OCI-LY1 (cell line): ENCODE measurements around the gene UBAC1.

Experiments
- H2AFZ ChIP-seq: fragments of 200-600 bp; sonication (generic), shearing (Covaris generic); 2 replicates; pipeline ENCODE4 v1.6.0; 2014; ENCODE audit warnings: antibody characterized with exemption, mild to moderate bottlenecking, low read length
- H3F3A ChIP-seq: fragments of 200-600 bp; sonication (generic), shearing (Covaris generic); 2 replicates; pipeline ENCODE4 v1.6.0; 2014; ENCODE audit warnings: mild to moderate bottlenecking, antibody characterized with exemption, low read length, moderate library complexity; ENCODE audit not compliant: insufficient read depth
- H3K27ac ChIP-seq: fragments of 200-600 bp; sonication (generic); 2 replicates; pipeline ENCODE4 v1.5.1; 2014; ENCODE audit warnings: low read length, mixed run types, mild to moderate bottlenecking, low read depth; ENCODE audit not compliant: poor library complexity, severe bottlenecking
- H3K27me3 ChIP-seq: fragments of 200-600 bp; sonication (generic); 2 replicates; pipeline ENCODE4 v1.6.0; 2014; ENCODE audit warnings: antibody characterized with exemption, mild to moderate bottlenecking, low read length, moderate library complexity; ENCODE audit not compliant: insufficient read depth
- H3K36me3 ChIP-seq: fragments of 200-600 bp; sonication (generic); 2 replicates; pipeline ENCODE4 v1.6.1; 2014; ENCODE audit warnings: mild to moderate bottlenecking, antibody characterized with exemption, low read length, moderate library complexity, mixed read lengths; ENCODE audit not compliant: insufficient read depth
- H3K4me1 ChIP-seq: fragments of 200-600 bp; sonication (generic); 2 replicates; pipeline ENCODE4 v1.5.1; 2014; ENCODE audit warnings: mild to moderate bottlenecking, low read length, moderate library complexity; ENCODE audit not compliant: insufficient read depth, severe bottlenecking
- H3K4me2 ChIP-seq: fragments of 200-600 bp; sonication (generic), shearing (Covaris generic); 2 replicates; pipeline ENCODE4 v1.6.1; 2014; ENCODE audit warnings: low read length
- H3K4me3 ChIP-seq: fragments of 200-600 bp; sonication (generic); 2 replicates; pipeline ENCODE4 v1.5.1; 2014; ENCODE audit warnings: low read length, low read depth, mild to moderate bottlenecking, mixed read lengths; ENCODE audit not compliant: poor library complexity, severe bottlenecking
- H3K79me2 ChIP-seq: fragments of 200-600 bp; shearing (Covaris generic); 2 replicates; pipeline ENCODE4 v1.6.1; 2016; ENCODE audit warnings: mixed run types, low read length, mixed read lengths; ENCODE audit not compliant: insufficient read depth
- H3K9ac ChIP-seq: fragments of 200-600 bp; sonication (generic), shearing (Covaris generic); 2 replicates; pipeline ENCODE4 v1.6.1; 2014; ENCODE audit warnings: mild to moderate bottlenecking, low read length, mixed read lengths
- H3K9me2 ChIP-seq: fragments of 200-600 bp; sonication (generic), shearing (Covaris generic); 2 replicates; pipeline ENCODE4 v1.6.1; 2014; ENCODE audit warnings: low read depth, mild to moderate bottlenecking, low read length, mixed read lengths
- H3K9me3 ChIP-seq: fragments of 200-600 bp; shearing (Covaris generic); 2 replicates; pipeline ENCODE4 v1.6.1; 2014; ENCODE audit warnings: low read length, mixed read lengths
- H4K20me1 ChIP-seq: fragments of 200-600 bp; sonication (generic), shearing (Covaris generic); 2 replicates; pipeline ENCODE4 v1.6.0; 2016; ENCODE audit warnings: mild to moderate bottlenecking, low read length; ENCODE audit not compliant: insufficient read depth
- CTCF ChIP-seq: fragments of 200-600 bp; sonication (generic), shearing (Covaris generic); IDR thresholded peaks from 2 replicates; pipeline ENCODE4 v1.5.1; 2017; ENCODE audit warnings: mild to moderate bottlenecking, antibody characterized with exemption, low read length, moderate library complexity, mixed read lengths
- EZH2 ChIP-seq: fragments of 200-600 bp; sonication (generic), shearing (Covaris generic); IDR thresholded peaks from 2 replicates; pipeline ENCODE4 v1.8.0; 2017; ENCODE audit warnings: borderline replicate concordance, mixed run types, mild to moderate bottlenecking, antibody characterized with exemption, low read length, moderate library complexity, mixed read lengths

UBAC1 gene

DNA sequence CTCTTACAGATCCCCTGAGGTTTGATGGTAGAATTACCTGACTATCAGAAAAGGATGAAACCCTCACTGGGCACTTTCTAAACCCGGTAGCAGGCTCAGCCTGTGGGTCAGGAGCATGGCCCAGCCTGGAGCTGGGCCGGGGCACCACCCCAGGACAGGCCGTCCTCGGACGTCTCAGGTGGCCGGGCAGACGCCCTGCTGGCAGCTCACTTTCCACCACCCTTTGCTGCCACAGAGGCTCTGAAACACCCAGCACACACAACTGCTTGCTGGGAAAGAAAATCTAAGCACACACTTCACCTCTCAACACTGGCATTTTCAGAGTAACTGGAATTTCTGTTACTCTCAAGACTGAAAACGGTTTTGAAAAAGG lies 4.4 kb downstream of the UBAC1 start:
- H3K27ac ChIP-seq: no peak overlapping the region
- no peak overlapping the region for H3K4me2 ChIP-seq
- H2AFZ ChIP-seq: no peak overlapping the region
- H3K36me3 ChIP-seq: peaks cover 29% of the 10 kb centered on the region
- no peak overlapping the region for H3K9ac ChIP-seq
- no peaks in the 10 kb centered on the region for H3F3A ChIP-seq
- H3K79me2 ChIP-seq: 0 out of 2 replicates have a peak, but pooled peaks cover 16% of the 10 kb centered on the region
- peaks cover 14% of the 10 kb centered on the region for H3K4me1 ChIP-seq
- no peaks in the 10 kb centered on the region for H3K9me2 ChIP-seq
- H3K9me3 ChIP-seq: no peaks in the 10 kb centered on the region
- no peak overlapping the region for H3K4me3 ChIP-seq
- H4K20me1 ChIP-seq: no peaks in the 10 kb centered on the region
- no peaks in the 10 kb centered on the region for H3K27me3 ChIP-seq
- TF ChIP-seq CTCF: no peak
- TF ChIP-seq EZH2: no peak

GRCh38 chr9:135955934-135956801 lies 5.0 kb downstream of the UBAC1 start:
- no peak overlapping the region for H2AFZ ChIP-seq
- TF ChIP-seq CTCF: no peak
- no peak for TF ChIP-seq EZH2
- H3K27ac ChIP-seq: no peak overlapping the region
- H3K9ac ChIP-seq: no peak overlapping the region
- H3F3A ChIP-seq: no peaks in the 10 kb centered on the region
- H3K4me3 ChIP-seq: no peak overlapping the region
- H4K20me1 ChIP-seq: no peaks in the 10 kb centered on the region
- no peak overlapping the region for H3K4me2 ChIP-seq
- peaks cover 11% of the 10 kb centered on the region for H3K4me1 ChIP-seq
- H3K36me3 ChIP-seq: peaks cover 30% of the 10 kb centered on the region
- 0 out of 2 replicates have a peak, but pooled peaks cover 16% of the 10 kb centered on the region for H3K79me2 ChIP-seq
- no peaks in the 10 kb centered on the region for H3K9me2 ChIP-seq
- H3K9me3 ChIP-seq: no peaks in the 10 kb centered on the region
- H3K27me3 ChIP-seq: no peaks in the 10 kb centered on the region

- Histone ChIP-seq H3K9me3 (no peaks in the 10 kb centered on the region), H3K4me3 (no peak overlapping the region), H3K9me2 (no peaks in the 10 kb centered on the region), H3K4me1 (no peaks in the 10 kb centered on the region), H3K9ac (no peak overlapping the region), H3F3A (no peaks in the 10 kb centered on the region), H3K4me2 (no peak overlapping the region), H4K20me1 (no peaks in the 10 kb centered on the region), H3K79me2 (no peaks in the 10 kb centered on the region), H2AFZ (no peak overlapping the region), H3K27me3 (no peaks in the 10 kb centered on the region), H3K27ac (no peak overlapping the region), H3K36me3 (peaks cover 46% of the 10 kb centered on the region)
- TF ChIP-seq EZH2 (no peak), CTCF (no peak)
Measured at GRCh38 chr9:135952664-135953206, 8.4 kb downstream of the UBAC1 start.
